H9 (cell line): ENCODE measurements around the gene NKAIN2. TPM values are rescaled to one million over a fixed set of nuclear protein-coding genes. Genes with fewer than 3 reads are reported as not detected.

ENCODE experiments used
- DNase-seq: peaks from one replicate; pipeline ENCODE4 v3.0.0-alpha.2; 2017
- H2AFZ ChIP-seq: one replicate; pipeline ENCODE4 v1.6.1; 2013; ENCODE audit warnings: mild to moderate bottlenecking, low read length, control low read depth, moderate library complexity
- H2AK5ac ChIP-seq: 2 replicates; pipeline ENCODE4 v1.6.1; 2013; ENCODE audit warnings: low read length, control low read depth, mixed read lengths; ENCODE audit not compliant: insufficient read length
- H2BK120ac ChIP-seq: one replicate; pipeline ENCODE4 v1.6.1; 2013; ENCODE audit warnings: low read depth, mild to moderate bottlenecking, low read length, control low read depth, inconsistent platforms; ENCODE audit not compliant: poor library complexity, severe bottlenecking
- H2BK12ac ChIP-seq: 2 replicates; pipeline ENCODE4 v1.6.1; 2013; ENCODE audit warnings: low read length, control low read depth, mixed read lengths, low read depth; ENCODE audit not compliant: insufficient read length
- H2BK15ac ChIP-seq: 2 replicates; pipeline ENCODE4 v1.6.1; 2013; ENCODE audit warnings: low read depth, low read length, control low read depth
- H2BK20ac ChIP-seq: one replicate; pipeline ENCODE4 v1.6.1; 2013; ENCODE audit warnings: low read depth, mild to moderate bottlenecking, low read length, control low read depth, inconsistent platforms; ENCODE audit not compliant: poor library complexity, severe bottlenecking
- H2BK5ac ChIP-seq: 2 replicates; pipeline ENCODE4 v1.6.1; 2013; ENCODE audit warnings: low read length, control low read depth, mixed read lengths; ENCODE audit not compliant: insufficient read length
- H3K14ac ChIP-seq: 2 replicates; pipeline ENCODE4 v1.6.1; 2013; ENCODE audit warnings: low read length, control low read depth; ENCODE audit not compliant: insufficient read depth
- H3K18ac ChIP-seq: 2 replicates; pipeline ENCODE4 v1.6.1; 2013; ENCODE audit warnings: low read depth, mild to moderate bottlenecking, mixed read lengths, low read length, control low read depth; ENCODE audit not compliant: insufficient read length
- H3K23ac ChIP-seq: 2 replicates; pipeline ENCODE4 v1.6.1; 2013; ENCODE audit warnings: low read length, control low read depth, mixed read lengths, low read depth; ENCODE audit not compliant: insufficient read length
- H3K23me2 ChIP-seq: 2 replicates; pipeline ENCODE4 v1.6.1; 2013; ENCODE audit warnings: low read depth, mild to moderate bottlenecking, mixed read lengths, low read length, control low read depth; ENCODE audit not compliant: insufficient read length, poor library complexity, severe bottlenecking
- H3K27ac ChIP-seq: 2 replicates; pipeline ENCODE4 v1.5.1; 2013; ENCODE audit warnings: low read length, control low read depth, mixed read lengths, low read depth; ENCODE audit not compliant: insufficient read length
- H3K27me3 ChIP-seq: 2 replicates; pipeline ENCODE4 v1.6.1; 2013; ENCODE audit warnings: low read length, control low read depth, inconsistent platforms; ENCODE audit not compliant: insufficient read depth
- H3K4ac ChIP-seq: 2 replicates; pipeline ENCODE4 v1.6.1; 2013; ENCODE audit warnings: low read depth, mild to moderate bottlenecking, control low read depth, inconsistent platforms, low read length, moderate library complexity
- H3K4me1 ChIP-seq: 2 replicates; pipeline ENCODE4 v1.6.1; 2013; ENCODE audit warnings: low read length, control low read depth, inconsistent platforms; ENCODE audit not compliant: insufficient read depth
- H3K4me2 ChIP-seq: 2 replicates; pipeline ENCODE4 v1.6.1; 2013; ENCODE audit warnings: low read length, control low read depth, mixed read lengths; ENCODE audit not compliant: insufficient read length, insufficient read depth
- H3K56ac ChIP-seq: 2 replicates; pipeline ENCODE4 v1.6.1; 2013; ENCODE audit warnings: low read depth, mild to moderate bottlenecking, mixed read lengths, low read length, control low read depth; ENCODE audit not compliant: insufficient read length
- H3K79me1 ChIP-seq: 2 replicates; pipeline ENCODE4 v1.6.1; 2013; ENCODE audit warnings: low read depth, mild to moderate bottlenecking, moderate library complexity, low read length, control low read depth, inconsistent platforms; ENCODE audit not compliant: insufficient read depth, poor library complexity, severe bottlenecking
- H3K79me2 ChIP-seq: 2 replicates; pipeline ENCODE4 v1.6.1; 2013; ENCODE audit warnings: low read length, control low read depth, inconsistent platforms; ENCODE audit not compliant: insufficient read depth
- H3K9ac ChIP-seq: 2 replicates; pipeline ENCODE4 v1.6.1; 2013; ENCODE audit warnings: low read length, control low read depth, mixed read lengths; ENCODE audit not compliant: insufficient read length; ENCODE audit errors: extremely low read depth
- H3K9me3 ChIP-seq: one replicate; pipeline ENCODE4 v1.6.1; 2013; ENCODE audit warnings: low read depth, low read length, inconsistent platforms; ENCODE audit not compliant: control insufficient read depth
- H3T11ph ChIP-seq: one replicate; pipeline ENCODE4 v1.6.1; 2013; ENCODE audit warnings: mild to moderate bottlenecking, low read length, control low read depth, inconsistent platforms
- H4K20me1 ChIP-seq: one replicate; pipeline ENCODE4 v1.6.1; 2013; ENCODE audit not compliant: control insufficient read depth, insufficient read length, insufficient read depth
- H4K5ac ChIP-seq: 2 replicates; pipeline ENCODE4 v1.6.1; 2013; ENCODE audit warnings: low read depth, mild to moderate bottlenecking, mixed read lengths, low read length, control low read depth; ENCODE audit not compliant: insufficient read length
- H4K8ac ChIP-seq: replicated peaks from 2 replicates; pipeline ENCODE4 v1.6.1; 2013; ENCODE audit warnings: low read length, control low read depth, mixed read lengths, low read depth; ENCODE audit not compliant: insufficient read length
- H4K91ac ChIP-seq: 2 replicates; pipeline ENCODE4 v1.6.1; 2013; ENCODE audit warnings: low read depth, mild to moderate bottlenecking, moderate library complexity, mixed read lengths, low read length, control low read depth; ENCODE audit not compliant: insufficient read length
- H3K27ac Mint-ChIP-seq, 3 experiments: 2 replicates in 2 of 3; 3 replicates in 1 of 3; pipeline ENCODE4 v1.8.0; 2020 to 2021; ENCODE audit warnings: mixed read lengths in 3 of 3, mild to moderate bottlenecking in 1 of 3, moderate library complexity in 1 of 3
- H3K27me3 Mint-ChIP-seq: 2 replicates; pipeline ENCODE4 v1.8.0; 2021; ENCODE audit warnings: low read depth, mild to moderate bottlenecking, moderate library complexity, mixed read lengths
- H3K36me3 Mint-ChIP-seq, 3 experiments: 2 replicates in 2 of 3; 3 replicates in 1 of 3; pipeline ENCODE4 v1.8.0; 2020 to 2021; ENCODE audit warnings: low read depth in 3 of 3, mixed read lengths in 3 of 3; ENCODE audit not compliant: insufficient read depth in 1 of 3
- H3K4me1 Mint-ChIP-seq, 2 experiments: 2 replicates each; pipeline ENCODE4 v1.8.0; 2020; ENCODE audit warnings: mixed read lengths in 2 of 2
- H3K4me3 Mint-ChIP-seq, 2 experiments: 2 replicates in 1 of 2; 3 replicates in 1 of 2; pipeline ENCODE4 v1.8.0; 2020 to 2021; ENCODE audit warnings: mild to moderate bottlenecking in 2 of 2, mixed read lengths in 2 of 2, moderate library complexity in 1 of 2
- H3K9me3 Mint-ChIP-seq, 2 experiments: 2 replicates in 1 of 2; 3 replicates in 1 of 2; pipeline ENCODE4 v1.8.0; 2020; ENCODE audit warnings: mild to moderate bottlenecking in 2 of 2, mixed read lengths in 2 of 2, moderate library complexity in 1 of 2
- CTCF ChIP-seq: fragments of 200-600 bp; sonication (generic); conservative IDR thresholded peaks from 3 replicates; pipeline ENCODE4 v1.8.0; 2021; ENCODE audit warnings: antibody characterized with exemption, mild to moderate bottlenecking
- WGBS: extraction: QIAGEN DNeasy Blood & Tissue Kit; methylation state at CpG from one replicate; pipeline ENCODE4 v1.1.7; 2013; ENCODE audit warnings: missing lambda C conversion rate, low lambda C conversion rate, mixed read lengths; ENCODE audit not compliant: insufficient read length; ENCODE audit errors: extremely low coverage; 5-methylcytosine and 5-hydroxymethylcytosine counted together
- total RNA-seq: library from RNA; stranded (reverse); gene quantifications from 2 replicates; pipeline ENCODE4 v1.2.1, GENCODE V29; 2021

The NKAIN2 gene
- total RNA-seq, 1 experiment from 2014 or later: 0.17 TPM

GRCh38 chr6:123848347-123848746, 44.7 kb downstream of the NKAIN2 start:
- no peaks in the 10 kb centered on the region for H3K23me2 ChIP-seq
- no peak overlapping the region for H3K27ac ChIP-seq
- no CpG with 5 or more reads among the region's 2 CpGs for WGBS
- TF ChIP-seq CTCF: no peak
- Mint-ChIP-seq H3K9me3 (no peaks in the 10 kb centered on the region), H3K27me3 (peaks cover 27% of the 10 kb centered on the region), H3K4me1 (no peaks in the 10 kb centered on the region), H3K27ac (no peak overlapping the region), H3K36me3 (no peaks in the 10 kb centered on the region), H3K4me3 (no peak overlapping the region)
- H4K5ac ChIP-seq: no peak overlapping the region
- H2BK120ac ChIP-seq: no peak overlapping the region
- no peak for DNase-seq
- H2AFZ ChIP-seq: no peak overlapping the region
- H3K4me2 ChIP-seq: no peak overlapping the region
- H3T11ph ChIP-seq: no peak overlapping the region
- H3K4ac ChIP-seq: no peak overlapping the region
- H4K20me1 ChIP-seq: no peaks in the 10 kb centered on the region
- no peak overlapping the region for H2BK5ac ChIP-seq
- H2AK5ac ChIP-seq: no peak overlapping the region
- no peak overlapping the region for H3K18ac ChIP-seq
- no peaks in the 10 kb centered on the region for H3K79me1 ChIP-seq
- H3K4me1 ChIP-seq: no peaks in the 10 kb centered on the region
- H3K23ac ChIP-seq: no peak overlapping the region
- H2BK15ac ChIP-seq: no peak overlapping the region
- H3K14ac ChIP-seq: no peak overlapping the region
- no peak overlapping the region for H2BK12ac ChIP-seq
- no peak overlapping the region for H2BK20ac ChIP-seq
- H3K56ac ChIP-seq: no peak overlapping the region
- H3K79me2 ChIP-seq: no peaks in the 10 kb centered on the region
- no peak overlapping the region for H3K9ac ChIP-seq
- H3K9me3 ChIP-seq: no peaks in the 10 kb centered on the region
- no peaks in the 10 kb centered on the region for H3K27me3 ChIP-seq
- no peak overlapping the region for H4K91ac ChIP-seq
- H4K8ac ChIP-seq: no peak overlapping the region
